Measurements from ENCODE around the gene SLC20A1.
"Not testable (repeated sequence)": the region's sequence is repeated elsewhere in the genome, so short reads cannot be mapped to it uniquely, and the experiment has no call there.

The SLC20A1 gene

DNA sequence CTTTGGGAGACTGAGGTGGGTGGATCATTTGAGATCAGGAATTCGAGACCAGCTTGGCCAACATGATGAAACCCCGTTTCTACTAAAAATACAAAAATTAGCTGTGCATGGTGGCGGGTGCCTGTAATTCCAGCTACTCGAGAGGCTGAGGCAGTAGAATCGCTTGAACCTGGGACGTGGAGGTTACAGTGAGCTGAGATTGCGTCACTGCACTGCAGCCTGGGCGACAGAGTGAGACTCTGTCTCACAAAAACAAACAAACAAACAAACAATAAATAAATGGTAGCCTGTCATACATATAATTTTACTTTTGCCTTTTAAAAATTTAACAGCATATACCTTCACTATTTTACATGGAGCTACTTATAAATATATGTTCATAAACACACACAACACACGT is 61.2 kb downstream of the SLC20A1 start:
- not testable (repeated sequence) for DNase-seq (ENCODE audit: low read depth in 2 of 3, low spot score in 2 of 3)

DNA sequence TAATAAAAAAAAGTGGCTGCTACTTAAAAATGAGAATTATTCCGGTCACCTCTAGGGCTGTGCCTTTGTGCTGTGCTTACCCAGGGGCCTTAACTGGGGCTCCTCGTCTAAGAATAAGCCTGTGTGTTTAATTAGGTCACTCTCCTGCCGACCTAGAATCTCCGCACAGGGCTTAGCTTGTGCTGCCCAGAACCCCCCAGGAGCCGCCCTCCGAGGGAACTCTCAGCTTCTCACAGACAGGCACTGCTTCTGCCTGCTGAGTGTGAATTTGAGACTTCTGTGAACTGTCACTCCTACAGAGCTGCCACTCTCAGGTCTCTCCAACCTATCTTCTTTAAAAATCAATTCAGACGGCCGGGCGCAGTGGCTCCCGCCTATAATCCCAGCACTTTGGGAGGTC is 63.2 kb downstream of the SLC20A1 start:
- DNase-seq (ENCODE audit: low read depth in 2 of 3, low spot score in 2 of 3) = no peak

DNA sequence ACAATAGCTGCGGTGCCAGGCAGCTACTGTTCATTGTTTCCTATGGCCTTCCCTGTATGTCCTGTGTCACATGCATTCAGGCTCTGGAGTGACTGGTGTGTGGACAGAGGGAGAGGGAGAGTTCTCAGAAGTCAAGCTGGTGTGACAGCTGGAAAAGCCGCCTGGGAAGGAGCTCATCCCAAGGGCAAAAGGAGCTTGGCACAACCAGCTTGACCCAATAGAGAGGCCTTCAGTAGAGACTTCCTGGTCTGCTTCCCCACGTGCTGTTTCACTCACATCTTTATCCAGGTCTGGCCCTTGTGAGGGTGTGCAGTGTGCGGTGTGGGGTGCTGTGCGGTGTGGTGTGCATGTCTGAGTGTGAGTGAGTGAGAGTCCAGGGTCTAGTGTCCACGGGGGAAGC is 64.0 kb downstream of the SLC20A1 start:
- no peak for DNase-seq (ENCODE audit: low read depth in 2 of 3, low spot score in 2 of 3)

DNA sequence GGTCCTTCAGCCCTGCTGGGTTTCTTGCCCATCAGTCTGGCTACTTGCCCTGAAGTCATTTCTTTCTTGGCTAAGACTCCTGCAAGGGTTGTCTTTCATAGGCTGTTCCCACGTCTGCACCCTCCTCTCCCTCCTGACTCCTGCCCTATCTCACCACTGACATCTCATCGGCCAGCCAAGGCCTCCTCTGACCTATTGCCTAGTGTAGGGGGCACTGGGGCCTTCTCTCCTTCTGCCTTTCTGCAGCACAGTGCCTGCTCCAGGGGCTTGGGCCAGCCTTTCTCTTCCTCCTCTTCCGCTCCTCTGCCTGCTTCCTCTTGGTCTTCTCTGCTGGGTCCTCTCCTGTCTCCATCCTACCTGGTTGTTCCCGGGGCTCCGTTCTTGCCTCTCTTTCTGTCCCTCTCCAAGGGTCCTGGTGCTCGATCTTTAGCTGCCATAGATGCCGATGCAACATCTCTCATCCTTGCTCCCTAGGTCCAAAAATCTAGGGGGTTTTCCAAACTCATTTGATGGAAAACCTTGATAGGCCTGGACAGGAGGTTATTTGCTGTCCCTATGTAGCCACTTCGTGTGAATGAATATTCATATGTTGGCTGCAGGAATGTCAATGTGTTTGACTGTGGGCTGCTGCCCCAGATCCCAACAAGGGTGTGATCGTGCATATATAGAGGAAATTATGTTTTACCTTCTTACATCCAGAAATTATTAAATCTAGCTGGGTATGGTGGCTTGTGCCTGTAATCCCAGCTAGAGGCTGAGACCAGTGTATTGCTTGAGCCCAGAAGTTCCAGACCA is 65.4 kb downstream of the SLC20A1 start:
- no peak for DNase-seq (ENCODE audit: low read depth in 2 of 3, low spot score in 2 of 3)

DNA sequence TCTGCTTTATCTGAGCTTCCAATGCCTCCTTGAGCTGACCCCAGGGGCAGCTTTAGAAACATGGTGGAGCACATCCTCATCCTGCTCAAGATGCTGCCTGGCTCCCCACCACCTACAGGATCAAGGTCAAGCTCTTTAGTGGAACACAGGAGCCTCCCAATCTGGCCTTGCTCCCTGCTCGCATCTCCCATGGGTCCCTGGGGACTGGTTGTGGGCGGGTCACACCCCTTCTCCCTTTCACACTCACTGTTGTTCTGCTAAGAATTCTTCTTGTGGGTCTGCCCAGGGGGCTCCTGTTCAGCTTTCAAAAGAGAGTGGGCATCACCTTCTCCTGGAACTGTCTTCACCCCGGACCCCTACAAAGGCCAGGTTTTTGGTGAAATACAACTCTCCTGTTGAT is 66.7 kb downstream of the SLC20A1 start:
- no peak for DNase-seq (ENCODE audit: low read depth in 2 of 3, low spot score in 2 of 3)

DNA sequence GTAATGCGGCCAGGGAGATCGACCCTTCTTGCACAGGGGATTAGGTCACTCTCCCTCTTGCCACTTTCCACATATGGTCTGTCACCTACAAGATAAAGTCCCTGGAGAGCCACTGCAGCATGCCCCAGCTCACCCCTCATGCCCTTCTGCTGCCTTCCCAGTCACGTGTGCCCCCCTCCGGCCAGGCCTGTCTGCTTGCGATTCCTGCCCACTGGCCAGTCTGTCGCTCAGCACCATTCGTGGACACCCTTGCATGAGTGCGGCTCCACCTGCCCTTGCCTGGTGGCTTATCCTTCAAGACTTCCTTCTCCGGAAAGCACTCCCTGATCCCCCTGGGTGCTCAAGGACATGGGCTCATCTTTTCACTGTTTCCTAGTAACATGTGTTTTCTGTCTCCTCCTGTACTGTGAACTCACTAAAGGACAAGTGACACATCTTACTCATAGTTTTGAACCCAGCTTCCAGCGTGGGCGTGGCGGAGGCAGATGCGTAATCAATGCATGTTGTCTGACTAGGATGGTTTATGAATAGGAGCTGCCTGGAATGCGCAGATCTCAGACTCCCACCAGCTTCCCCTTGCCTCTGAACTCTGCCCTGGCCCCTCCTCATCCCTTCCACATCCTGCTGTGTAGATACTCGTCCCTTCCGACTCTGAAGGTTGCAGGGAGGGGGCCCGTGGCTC is 67.3 kb downstream of the SLC20A1 start:
- peak in 1 of 3 experiments; percentile 47 for DNase-seq (ENCODE audit: low read depth in 2 of 3, low spot score in 2 of 3)
